Endothelial cell of umbilical vein (primary cell): Measurements from ENCODE around the gene RCAN1. TPM values are rescaled to one million over a fixed set of nuclear protein-coding genes. Genes with fewer than 3 reads are reported as not detected.

Experiments used
- BruUV-seq: library from RNA; stranded (reverse); fragments of 400-500 nt; replicated peaks from 2 replicates; lab custom pipeline; 2021; lab: Mats Ljungman, UMichigan
- CTCF ChIA-PET: fragments of 300-600, 350-600 bp; sonication (Branson Sonifier 250); formaldehyde crosslinking; loops from one replicate; lab custom pipeline; 2021; ENCODE audit warnings: antibody characterized with exemption, inconsistent platforms; lab: Charles Lee
- POLR2A ChIA-PET: fragments of 300-600, 350-600 bp; sonication (Branson Sonifier 250); formaldehyde crosslinking; loops from one replicate; lab custom pipeline; 2021; ENCODE audit warnings: antibody characterized with exemption, inconsistent platforms; lab: Charles Lee
- DNase-seq: peaks from one replicate; pipeline ENCODE4 v3.0.0-alpha.2; 2011; ENCODE audit warnings: low read depth, low spot score
- FAIRE-seq: peaks from 2 replicates; lab custom pipeline; 2011; peaks lifted over from hg19 to GRCh38; lab: Jason Lieb, UNC
- H2AFZ ChIP-seq: 2 replicates; pipeline ENCODE4 v1.6.0; 2012; ENCODE audit warnings: low read depth, low read length, control low read depth, inconsistent platforms
- H3K27ac ChIP-seq: 2 replicates; pipeline ENCODE4 v1.5.1; 2011; ENCODE audit warnings: low read depth, mild to moderate bottlenecking, control low read depth, low read length, moderate library complexity; ENCODE audit not compliant: insufficient read depth
- H3K27me3 ChIP-seq, 2 experiments: 2 replicates each; pipeline versions ENCODE4 v1.6.0 to v1.6.1; 2011; ENCODE audit warnings: low read length in 2 of 2, mixed read lengths in 1 of 2; ENCODE audit not compliant: control insufficient read depth in 2 of 2, insufficient read depth in 2 of 2
- H3K36me3 ChIP-seq, 2 experiments: 2 replicates in 1 of 2; 3 replicates in 1 of 2; pipeline ENCODE4 v1.5.1; 2011; ENCODE audit warnings: low read length in 2 of 2, mild to moderate bottlenecking in 1 of 2, moderate library complexity in 1 of 2; ENCODE audit not compliant: control insufficient read depth in 2 of 2, insufficient read depth in 2 of 2; ENCODE audit errors: extremely low read depth in 1 of 2
- H3K4me1 ChIP-seq: 3 replicates; pipeline ENCODE4 v1.5.1; 2011; ENCODE audit warnings: mild to moderate bottlenecking, low read length; ENCODE audit not compliant: control insufficient read depth, insufficient read depth; ENCODE audit errors: extremely low read depth
- H3K4me2 ChIP-seq: 2 replicates; pipeline ENCODE4 v1.6.1; 2011; ENCODE audit warnings: low read length, control low read depth, mixed read lengths; ENCODE audit not compliant: insufficient read depth
- H3K4me3 ChIP-seq, 3 experiments: fragments of 200-600 bp in 1 of 3; sonication (generic), shearing (Covaris generic) in 1 of 3; replicated peaks in 1 of 3; 2 replicates each; pipeline ENCODE4 v1.5.1; 2011 to 2016; ENCODE audit warnings: control low read depth in 3 of 3, low read length in 3 of 3, mild to moderate bottlenecking in 2 of 3, inconsistent platforms in 1 of 3, low read depth in 1 of 3, moderate library complexity in 1 of 3; ENCODE audit not compliant: insufficient read depth in 1 of 3
- H3K79me2 ChIP-seq: 2 replicates; pipeline ENCODE4 v1.6.0; 2012; ENCODE audit warnings: low read length, inconsistent platforms; ENCODE audit not compliant: control insufficient read depth, insufficient read depth
- H3K9ac ChIP-seq: replicated peaks from 2 replicates; pipeline ENCODE3; 2011; ENCODE audit warnings: low read length, control low read depth; ENCODE audit not compliant: insufficient read depth; ENCODE audit errors: extremely low read depth
- H3K9me1 ChIP-seq: replicated peaks from 3 replicates; pipeline ENCODE4 v1.6.0; 2011; ENCODE audit warnings: mild to moderate bottlenecking, low read length; ENCODE audit not compliant: control insufficient read depth, insufficient read depth; ENCODE audit errors: extremely low read depth
- H3K9me3 ChIP-seq: replicated peaks from 2 replicates; pipeline ENCODE4 v1.5.1; 2012; ENCODE audit warnings: low read length, inconsistent platforms; ENCODE audit not compliant: control insufficient read depth, insufficient read depth
- H4K20me1 ChIP-seq: replicated peaks from 2 replicates; pipeline ENCODE3; 2011; ENCODE audit warnings: mild to moderate bottlenecking, low read length; ENCODE audit not compliant: control insufficient read depth, insufficient read depth; ENCODE audit errors: extremely low read depth
- EZH2 ChIP-seq: IDR thresholded peaks from 2 replicates; pipeline ENCODE4 v1.6.1; 2012; ENCODE audit warnings: borderline replicate concordance, low read depth, mild to moderate bottlenecking, moderate library complexity, low read length, inconsistent platforms; ENCODE audit not compliant: severe bottlenecking
- FOS ChIP-seq: IDR thresholded peaks from 2 replicates; pipeline ENCODE4 v1.6.1; 2011; ENCODE audit warnings: mild to moderate bottlenecking, low read length, moderate library complexity, borderline replicate concordance; ENCODE audit not compliant: insufficient read depth
- GATA2 ChIP-seq: IDR thresholded peaks from 2 replicates; pipeline ENCODE4 v1.7.0; 2011; ENCODE audit warnings: low read depth, mild to moderate bottlenecking, moderate library complexity, mixed read lengths, low read length; ENCODE audit not compliant: insufficient read length, insufficient read depth
- JUN ChIP-seq: IDR thresholded peaks from 2 replicates; pipeline ENCODE4 v1.6.1; 2011; ENCODE audit warnings: borderline replicate concordance, low read depth; ENCODE audit not compliant: insufficient read length, insufficient read depth
- MAX ChIP-seq: IDR thresholded peaks from 2 replicates; pipeline ENCODE4 v1.6.1; 2011; ENCODE audit not compliant: insufficient read depth, insufficient read length
- MYC ChIP-seq: IDR thresholded peaks from one replicate; pipeline ENCODE4 v1.6.1; 2011; ENCODE audit warnings: mild to moderate bottlenecking, low read depth, low read length
- POLR2A ChIP-seq: IDR thresholded peaks from 2 replicates; pipeline ENCODE4 v1.6.1; 2012; ENCODE audit warnings: low read depth, mild to moderate bottlenecking, control low read depth, low read length
- POLR2AphosphoS5 ChIP-seq: IDR thresholded peaks from 2 replicates; pipeline ENCODE4 v1.6.1; 2012; ENCODE audit warnings: low read depth, mild to moderate bottlenecking, control low read depth, low read length, moderate library complexity; ENCODE audit not compliant: insufficient read depth
- dilution Hi-C: fragments of 300-500 bp; cut with MboI; formaldehyde crosslinking; loops from one replicate; pipeline ENCODE4 v1.15.0; 2019; ENCODE audit warnings: low sequenced_read_pairs; ENCODE audit not compliant: extremely low pct_ligation_motif_present
- intact Hi-C: fragments of 100-400 bp; cut with micrococcal nuclease; formaldehyde crosslinking; loops from one replicate; pipeline ENCODE4 v1.10.0; 2022
- polyA plus RNA-seq, 4 experiments: library from polyadenylated mRNA; depleted of rRNA in 3 of 4; stranded (reverse) in 3 of 4; unstranded in 1 of 4; fragments of >200 nt; gene quantifications; 2 replicates each; pipeline versions ENCODE4 v1.2.1 to v1.2.3, GENCODE V29; 2011 to 2012; ENCODE audit warnings: missing spikeins in 1 of 4
- total RNA-seq: library from RNA; stranded (reverse); gene quantifications from 2 replicates; pipeline ENCODE4 v1.2.3, GENCODE V29; 2021
- TF ChIP-seq, protein P1 (sequence below), 2 donors: IDR thresholded peaks; 1 replicate in 1 of 2; 2 replicates in 1 of 2; pipeline ENCODE4 v1.5.1; 2011; ENCODE audit warnings: low read length in 2 of 2, mild to moderate bottlenecking in 2 of 2, moderate library complexity in 2 of 2, control low read depth in 1 of 2, inconsistent platforms in 1 of 2, low read depth in 1 of 2; ENCODE audit not compliant: insufficient read depth in 1 of 2; ENCODE audit errors: extremely low read depth in 1 of 2

RCAN1 gene
- total and polyA plus RNA-seq, 2 donors (not counting 3 experiments of a cell fraction or from before 2014, with no cell fraction given), result 9.7 to 16.5 TPM

DNA sequence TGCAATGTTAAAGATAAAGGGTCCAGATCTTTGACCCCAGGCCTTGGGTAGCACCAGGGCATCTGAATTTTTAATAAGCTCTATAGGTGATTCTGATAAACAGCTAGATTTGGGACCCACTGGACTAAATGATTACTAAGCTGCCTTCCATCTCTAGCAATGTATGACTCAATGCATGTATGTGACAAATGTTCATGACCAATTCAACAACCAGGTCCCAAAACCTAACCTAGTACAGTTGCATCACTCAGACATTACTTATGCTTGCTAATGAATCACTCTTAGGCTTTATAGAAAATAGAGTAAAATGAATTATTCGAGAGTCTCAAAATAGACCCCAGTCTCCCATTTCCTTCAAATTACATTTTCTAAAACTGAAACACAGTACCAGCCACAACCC, 35.5 kb downstream of the RCAN1 start:
- H3K4me1 ChIP-seq, result no peaks in the 10 kb centered on the region
- H3K9ac ChIP-seq, result no peak overlapping the region
- FAIRE-seq (no peak), DNase-seq (no peak)
- no peak overlapping the region for H2AFZ ChIP-seq
- no peak overlapping the region for H3K4me3 ChIP-seq
- dilution Hi-C loops (no loop called here), intact Hi-C loops (no loop called here)
- no peaks in the 10 kb centered on the region for H3K9me1 ChIP-seq
- BruUV-seq, result no TSS peak
- no peaks in the 10 kb centered on the region for H3K9me3 ChIP-seq
- H4K20me1 ChIP-seq, result no peaks in the 10 kb centered on the region
- H3K4me2 ChIP-seq, result no peak overlapping the region
- no peak for TF ChIP-seq POLR2AphosphoS5
- no peak for TF ChIP-seq MAX
- TF ChIP-seq, protein P1, sequence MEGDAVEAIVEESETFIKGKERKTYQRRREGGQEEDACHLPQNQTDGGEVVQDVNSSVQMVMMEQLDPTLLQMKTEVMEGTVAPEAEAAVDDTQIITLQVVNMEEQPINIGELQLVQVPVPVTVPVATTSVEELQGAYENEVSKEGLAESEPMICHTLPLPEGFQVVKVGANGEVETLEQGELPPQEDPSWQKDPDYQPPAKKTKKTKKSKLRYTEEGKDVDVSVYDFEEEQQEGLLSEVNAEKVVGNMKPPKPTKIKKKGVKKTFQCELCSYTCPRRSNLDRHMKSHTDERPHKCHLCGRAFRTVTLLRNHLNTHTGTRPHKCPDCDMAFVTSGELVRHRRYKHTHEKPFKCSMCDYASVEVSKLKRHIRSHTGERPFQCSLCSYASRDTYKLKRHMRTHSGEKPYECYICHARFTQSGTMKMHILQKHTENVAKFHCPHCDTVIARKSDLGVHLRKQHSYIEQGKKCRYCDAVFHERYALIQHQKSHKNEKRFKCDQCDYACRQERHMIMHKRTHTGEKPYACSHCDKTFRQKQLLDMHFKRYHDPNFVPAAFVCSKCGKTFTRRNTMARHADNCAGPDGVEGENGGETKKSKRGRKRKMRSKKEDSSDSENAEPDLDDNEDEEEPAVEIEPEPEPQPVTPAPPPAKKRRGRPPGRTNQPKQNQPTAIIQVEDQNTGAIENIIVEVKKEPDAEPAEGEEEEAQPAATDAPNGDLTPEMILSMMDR (IDR thresholded peaks at IDR 0.05; ENCODE audit: extremely low read depth in 1 of 2, insufficient read depth in 1 of 2, low read depth in 1 of 2, low read length in 2 of 2), result no peak
- no peak for TF ChIP-seq MYC
- no peak for TF ChIP-seq FOS
- TF ChIP-seq JUN, result no peak
- TF ChIP-seq GATA2, result no peak
- TF ChIP-seq POLR2A, result no peak
- no peak for TF ChIP-seq EZH2
- ChIA-PET CTCF (interaction anchor here (1.2 to 10.8 kb wide), 4 partner anchors 13 to 71 kb away, joined by 3 to 216 read pairs (median 4); partner anchors contain the start of gene KCNE1), POLR2A (no interaction called here)
- no peak overlapping the region for H3K27ac ChIP-seq
- H3K79me2 ChIP-seq, result no peaks in the 10 kb centered on the region
- H3K36me3 ChIP-seq, result no peaks in the 10 kb centered on the region
- no peaks in the 10 kb centered on the region for H3K27me3 ChIP-seq
